Posterior vena cava (tissue), 2 donors: ENCODE measurements around the gene LIPE. TPM values are rescaled to one million over a fixed set of nuclear protein-coding genes. Genes with fewer than 3 reads are reported as not detected.

Source experiments
- DNase-seq: peaks from one replicate; pipeline ENCODE4 v3.0.0-alpha.2; 2020; ENCODE audit warnings: low spot score
- intact Hi-C, 2 donors: fragments of 100-400 bp; cut with DNase I; formaldehyde crosslinking; loops; one replicate each; pipeline versions ENCODE4 v1.14.1 to v1.14.2; 2022 to 2023
- total RNA-seq, 2 donors: library from RNA; stranded (reverse); fragmentation: NEBNext Ultra II Directional; extraction: Animal tissue kit (Norgen Biotek cat#: 25700); gene quantifications; one replicate each; pipeline ENCODE4 v1.2.1, GENCODE V29; 2021
- donor health status: DM: yes; HTN: yes; CAD: no.
- donor health status: DM: yes; HTN: yes; CAD: no.

LIPE gene
- total RNA-seq, 2 donors from 2014 or later = 4.4 to 6.7 TPM

DNA sequence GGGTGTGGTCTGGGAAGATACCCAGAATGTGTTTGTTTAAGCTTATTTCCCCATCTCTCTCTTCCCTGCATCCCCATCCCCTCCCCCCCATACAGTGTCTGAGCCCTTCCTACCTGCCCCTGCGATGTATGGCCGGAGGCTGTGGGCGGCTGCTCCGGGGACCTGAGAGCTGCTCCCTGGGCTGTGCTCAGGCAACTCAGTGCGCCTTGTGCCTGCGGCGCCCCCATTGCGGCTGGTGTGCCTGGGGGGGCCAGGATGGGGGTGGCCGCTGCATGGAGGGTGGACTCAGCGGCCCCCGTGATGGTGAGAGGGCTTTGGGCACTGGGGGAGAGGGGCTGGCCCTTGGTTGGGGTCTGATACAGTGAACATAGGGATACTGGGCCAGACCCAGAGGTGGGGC is 58.8 kb downstream of the LIPE start:
- intact Hi-C loops = loop anchor here in 1 of 2 donors (5.0 kb wide), 1 partner anchor 176 kb away; no protein-coding TSS in a partner anchor
- no peak for DNase-seq

DNA sequence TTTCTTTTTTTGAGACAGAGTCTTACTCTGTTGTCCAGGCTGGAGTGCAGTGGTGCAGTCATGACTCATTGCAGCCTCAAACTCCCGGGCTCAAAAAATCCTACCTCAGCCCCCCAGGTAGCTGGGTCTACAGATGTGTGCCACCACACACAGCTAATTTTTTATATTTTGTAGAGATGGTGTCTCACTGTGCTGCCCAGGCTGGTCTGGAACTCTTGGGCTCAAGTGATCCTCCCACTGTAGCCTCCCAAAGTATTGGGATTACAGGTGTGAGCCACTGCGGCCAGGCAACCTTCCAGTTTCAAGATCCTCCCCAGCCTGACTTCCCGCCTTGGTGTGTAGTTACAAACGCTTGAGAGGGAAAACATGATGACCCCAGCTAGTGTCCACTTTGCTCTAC is 59.3 kb downstream of the LIPE start:
- intact Hi-C loops = loop anchor here in 1 of 2 donors (5.0 kb wide), 1 partner anchor 176 kb away; no protein-coding TSS in a partner anchor
- DNase-seq = no peak

DNA sequence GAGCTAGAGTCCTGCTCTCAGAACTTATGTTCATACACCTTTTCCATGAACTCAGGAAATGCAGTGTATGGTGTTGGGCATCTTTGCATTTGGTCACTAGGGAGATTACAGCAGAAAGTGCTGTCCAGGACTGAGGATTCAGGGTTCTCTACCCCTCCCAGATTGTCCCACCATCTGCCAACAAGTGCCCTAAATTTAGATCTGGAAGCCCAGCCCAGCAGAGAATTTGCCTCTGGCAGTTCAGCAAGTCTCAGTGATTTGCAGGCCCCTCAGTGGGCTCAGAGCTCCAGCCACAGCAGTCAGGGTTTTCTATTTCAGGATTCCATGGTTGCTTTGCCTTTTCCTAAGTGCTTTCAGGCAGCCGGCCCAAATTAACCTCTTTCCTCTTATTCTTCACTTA is 60.5 kb downstream of the LIPE start:
- no peak for DNase-seq
- intact Hi-C loops = loop anchor here in 1 of 2 donors (5.0 kb wide), 1 partner anchor 174 kb away; no protein-coding TSS in a partner anchor

DNA sequence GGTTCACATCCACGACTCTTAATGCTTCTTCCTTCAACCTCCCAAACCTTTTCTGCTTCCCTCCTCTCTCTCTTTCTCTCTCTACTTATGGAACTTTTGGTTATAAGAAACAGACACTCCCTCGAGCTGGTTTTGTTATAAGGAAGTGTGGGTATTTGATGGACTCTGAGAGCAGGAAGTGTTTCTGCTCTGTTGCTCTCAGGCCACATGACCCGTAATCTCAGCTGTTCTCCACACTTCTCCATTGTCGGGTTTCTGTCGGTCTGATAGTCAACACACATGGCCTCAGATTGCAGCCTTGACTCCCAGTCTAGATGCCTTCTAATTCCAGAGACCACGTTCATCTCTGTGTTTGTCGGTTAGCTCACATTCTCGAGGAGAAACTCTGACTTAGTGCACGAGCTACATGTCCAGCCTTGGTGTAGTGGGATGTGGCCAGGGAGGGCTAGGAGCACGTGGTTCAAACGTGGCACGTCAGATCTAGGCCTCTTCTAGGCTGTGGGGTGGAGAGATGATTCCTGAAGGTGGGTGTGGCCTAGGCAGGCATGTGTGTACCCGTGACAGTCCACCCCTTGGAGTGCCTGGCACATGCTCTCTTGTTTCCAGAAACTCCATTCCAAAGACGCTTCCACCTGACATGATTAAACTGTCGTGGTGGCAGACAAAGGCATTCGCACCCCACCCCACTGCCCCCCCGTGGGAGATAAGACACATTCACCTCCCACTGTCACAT is 63.4 kb downstream of the LIPE start:
- intact Hi-C loops = no loop called here
- DNase-seq = no peak

DNA sequence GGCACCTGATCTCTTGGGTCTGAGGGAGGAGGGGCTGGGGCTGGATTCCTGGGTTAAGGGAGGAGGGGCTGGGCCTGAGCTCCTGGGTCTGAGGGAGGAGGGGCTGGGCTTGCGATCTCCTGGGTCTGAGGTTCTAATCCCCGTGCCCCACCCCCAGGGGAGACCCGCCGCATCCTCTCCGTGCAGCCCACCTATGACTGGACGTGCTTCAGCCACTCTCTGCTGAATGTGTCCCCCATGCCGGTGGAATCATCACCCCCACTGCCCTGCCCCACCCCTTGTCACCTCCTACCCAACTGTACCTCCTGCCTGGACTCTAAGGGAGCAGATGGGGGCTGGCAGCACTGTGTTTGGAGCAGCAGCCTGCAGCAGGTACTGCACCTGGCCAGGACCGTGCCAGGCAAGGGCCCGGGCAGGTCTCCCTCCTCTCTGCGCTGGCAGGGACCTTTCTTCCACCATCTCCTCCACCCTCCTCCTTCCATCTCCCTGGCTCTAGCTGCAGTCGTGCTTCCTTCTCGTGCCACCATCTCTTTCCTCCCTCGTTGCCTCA is 64.2 kb downstream of the LIPE start:
- DNase-seq = no peak
- intact Hi-C loops = no loop called here

DNA sequence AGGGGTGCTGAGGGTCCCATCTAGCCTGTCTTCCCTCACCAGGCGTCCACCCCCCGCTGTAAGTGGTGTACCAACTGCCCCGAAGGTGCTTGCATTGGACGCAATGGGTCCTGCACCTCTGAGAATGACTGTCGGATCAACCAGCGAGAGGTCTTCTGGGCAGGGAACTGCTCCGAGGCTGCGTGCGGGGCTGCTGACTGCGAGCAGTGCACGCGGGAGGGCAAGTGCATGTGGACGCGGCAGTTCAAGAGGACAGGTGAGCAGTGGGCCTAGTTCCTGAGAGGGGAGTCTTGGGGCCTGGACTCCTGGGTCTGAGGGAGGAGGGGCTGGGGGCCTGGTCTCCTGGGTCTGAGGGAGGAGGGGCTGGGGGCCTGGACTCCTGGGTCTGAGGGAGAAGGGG is 64.8 kb downstream of the LIPE start:
- intact Hi-C loops = no loop called here
- no peak for DNase-seq

DNA sequence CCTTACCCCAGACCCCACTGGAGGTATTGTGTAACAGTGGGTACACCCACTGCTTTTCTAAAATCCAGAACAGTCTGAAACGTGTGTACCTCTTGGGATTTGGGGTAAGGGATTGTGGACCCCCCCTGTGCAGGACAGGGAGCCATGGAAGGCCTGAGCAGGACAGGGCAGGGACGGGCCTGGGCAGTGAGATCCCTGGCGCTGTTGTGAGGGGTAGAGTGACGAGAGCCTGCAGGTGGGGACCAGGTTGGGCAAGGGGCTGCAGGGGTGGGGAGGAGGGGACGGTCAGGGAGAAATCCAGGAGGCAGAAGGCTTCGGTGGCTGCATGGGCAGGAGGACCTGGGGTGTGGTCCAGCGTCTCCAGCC is 65.7 kb downstream of the LIPE start:
- no peak for DNase-seq
- intact Hi-C loops = no loop called here

DNA sequence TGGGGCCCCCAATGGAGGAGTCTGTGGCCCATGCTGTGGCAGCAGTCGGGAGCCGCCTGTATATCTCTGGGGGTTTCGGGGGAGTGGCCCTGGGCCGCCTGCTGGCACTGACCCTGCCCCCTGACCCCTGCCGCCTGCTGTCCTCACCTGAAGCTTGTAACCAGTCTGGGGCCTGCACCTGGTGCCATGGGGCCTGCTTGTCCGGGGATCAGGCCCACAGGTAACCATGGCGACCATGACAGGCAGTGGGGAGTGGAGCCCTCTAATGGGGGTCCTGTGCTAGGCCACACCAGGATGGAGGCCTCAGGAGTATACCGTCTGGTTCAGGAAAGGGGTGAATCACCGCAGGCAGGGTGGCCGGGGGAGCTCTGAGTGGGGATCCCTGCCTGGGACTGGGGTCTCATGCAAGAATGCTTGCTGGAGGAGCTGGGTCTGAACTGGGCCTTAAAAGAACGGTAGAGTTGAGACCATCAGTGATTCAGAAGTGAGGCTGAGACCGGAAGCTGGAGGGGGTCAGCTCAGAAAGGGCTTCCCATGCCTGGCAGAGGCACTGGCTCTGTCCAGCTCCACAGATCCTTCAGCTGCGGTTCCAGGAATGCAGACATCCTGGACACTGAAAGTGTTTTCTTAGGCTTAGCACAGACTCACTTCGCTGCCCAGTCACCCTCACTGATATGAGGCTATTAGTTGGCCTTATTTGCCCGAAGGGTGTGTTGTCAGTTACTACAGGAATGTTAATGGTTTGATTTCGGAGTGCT is 66.2 kb downstream of the LIPE start:
- intact Hi-C loops = no loop called here

DNA sequence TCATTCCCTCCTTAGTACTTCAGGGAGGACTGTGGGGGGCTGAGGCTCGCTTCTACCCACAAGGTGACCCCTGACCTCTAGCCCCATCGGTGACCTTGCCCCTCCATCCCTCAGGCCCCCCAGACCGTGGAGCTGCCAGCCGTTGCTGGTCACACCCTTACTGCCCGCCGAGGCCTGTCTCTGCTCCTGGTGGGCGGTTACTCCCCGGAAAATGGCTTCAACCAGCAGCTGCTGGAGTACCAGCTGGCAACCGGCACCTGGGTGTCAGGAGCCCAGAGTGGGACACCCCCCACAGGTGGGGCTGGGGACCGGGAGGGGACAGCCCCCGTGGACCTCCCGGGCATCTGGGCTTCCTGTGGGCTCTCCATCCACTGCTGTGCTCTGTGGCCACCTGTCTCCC is 69.9 kb downstream of the LIPE start:
- intact Hi-C loops = no loop called here
- no peak for DNase-seq

More for the DNA sequence above, 66.2 kb downstream of the LIPE start:
- DNase-seq = no peak

DNA sequence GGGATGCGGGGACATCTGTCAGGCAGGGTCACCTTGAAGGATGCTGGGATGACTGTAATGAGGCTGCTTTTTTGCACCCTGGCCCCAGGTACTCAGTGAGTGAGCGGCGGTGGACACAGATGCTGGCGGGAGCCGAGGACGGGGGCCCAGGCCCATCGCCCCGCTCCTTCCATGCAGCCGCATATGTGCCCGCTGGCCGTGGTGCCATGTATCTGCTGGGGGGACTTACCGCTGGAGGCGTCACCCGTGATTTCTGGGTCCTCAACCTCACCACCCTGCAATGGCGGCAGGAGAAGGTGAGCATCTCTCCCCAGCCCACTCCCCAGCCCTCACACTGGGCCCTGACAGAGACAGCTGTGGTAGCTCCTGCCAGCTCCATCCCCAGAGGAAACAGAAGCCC is 70.5 kb downstream of the LIPE start:
- intact Hi-C loops = no loop called here
- no peak for DNase-seq

DNA sequence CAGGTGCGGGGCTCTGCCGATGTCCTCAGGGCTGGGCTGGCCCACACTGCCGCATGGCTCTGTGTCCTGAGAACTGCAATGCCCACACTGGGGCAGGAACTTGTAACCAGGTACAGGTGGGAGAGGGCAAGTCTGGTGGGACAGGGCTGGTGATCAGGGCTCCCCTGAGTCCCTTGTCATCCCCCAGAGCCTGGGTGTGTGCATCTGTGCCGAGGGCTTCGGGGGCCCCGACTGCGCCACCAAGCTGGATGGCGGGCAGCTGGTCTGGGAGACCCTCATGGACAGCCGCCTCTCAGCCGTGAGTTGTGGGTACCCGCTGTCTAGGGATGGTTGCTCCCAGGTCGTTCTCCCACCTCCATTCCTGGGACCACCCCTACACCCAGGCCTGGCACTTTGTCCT is 71.3 kb downstream of the LIPE start:
- intact Hi-C loops = no loop called here
- no peak for DNase-seq

DNA sequence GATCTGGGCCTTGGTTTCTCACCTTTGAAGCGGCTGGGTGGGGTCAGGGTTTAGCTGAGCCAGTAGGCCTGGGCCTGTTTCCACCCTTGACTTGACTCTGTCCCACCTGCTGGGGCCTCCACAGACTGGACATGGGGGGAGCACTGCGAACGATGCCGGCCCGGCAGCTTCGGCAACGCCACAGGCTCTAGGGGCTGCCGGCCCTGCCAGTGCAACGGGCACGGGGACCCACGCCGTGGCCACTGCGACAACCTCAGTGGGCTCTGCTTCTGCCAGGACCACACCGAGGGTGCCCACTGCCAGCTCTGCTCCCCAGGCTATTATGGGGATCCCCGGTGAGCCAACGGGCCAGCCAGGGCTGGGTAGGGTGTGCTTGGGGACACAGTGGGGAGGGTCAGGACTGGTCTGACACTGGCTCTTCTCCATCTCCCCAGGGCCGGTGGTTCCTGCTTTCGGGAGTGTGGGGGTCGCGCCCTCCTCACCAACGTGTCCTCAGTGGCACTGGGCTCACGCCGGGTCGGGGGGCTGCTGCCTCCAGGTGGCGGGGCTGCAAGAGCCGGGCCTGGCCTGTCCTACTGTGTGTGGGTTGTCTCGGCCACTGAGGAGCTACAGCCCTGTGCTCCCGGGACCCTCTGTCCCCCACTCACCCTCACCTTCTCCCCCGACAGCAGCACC is 73.7 kb downstream of the LIPE start:
- DNase-seq = no peak
- intact Hi-C loops = no loop called here

DNA sequence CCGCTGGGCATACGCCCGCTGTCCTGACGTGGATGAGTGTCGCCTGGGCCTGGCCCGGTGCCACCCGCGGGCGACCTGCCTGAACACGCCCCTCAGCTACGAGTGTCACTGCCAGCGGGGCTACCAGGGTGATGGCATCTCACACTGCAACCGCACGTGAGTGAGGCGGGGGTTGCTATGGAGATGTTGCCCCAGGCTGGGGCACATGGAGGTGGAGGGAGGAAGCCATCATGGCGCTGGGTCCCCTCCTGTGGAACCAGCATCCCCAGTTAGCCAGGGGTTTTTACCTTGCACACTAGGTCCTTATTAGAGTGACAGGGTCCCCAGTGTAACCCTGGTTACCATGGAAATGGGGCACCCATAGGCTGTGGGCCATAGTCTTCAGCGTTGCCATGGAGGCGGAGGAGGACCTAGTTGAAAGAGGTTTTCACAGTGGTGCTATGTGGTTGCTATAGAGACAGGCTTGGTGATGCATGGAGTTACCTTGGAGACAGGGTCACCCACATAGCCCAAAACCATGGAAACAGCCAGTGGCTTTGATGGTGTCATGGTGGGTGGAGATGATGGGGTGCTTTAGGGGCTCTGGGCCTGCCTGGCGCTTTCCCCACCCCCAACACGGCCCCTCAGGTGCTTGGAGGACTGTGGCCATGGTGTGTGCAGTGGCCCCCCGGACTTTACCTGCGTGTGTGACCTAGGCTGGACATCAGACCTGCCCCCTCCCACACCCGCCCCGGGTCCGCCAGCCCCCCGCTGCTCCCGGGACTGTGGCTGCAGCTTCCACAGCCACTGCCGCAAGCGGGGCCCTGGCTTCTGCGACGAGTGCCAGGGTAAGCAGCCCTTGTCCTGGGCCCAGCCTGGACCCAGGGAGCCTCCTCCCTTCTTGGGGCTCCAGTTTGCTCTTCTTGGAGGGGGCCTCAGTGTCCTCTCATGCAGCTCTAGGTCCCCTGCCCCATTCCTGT is 74.6 kb downstream of the LIPE start:
- no peak for DNase-seq
- intact Hi-C loops = no loop called here

Other genes with a start within 250 kb of the LIPE start
- 10 to 100 TPM; 12.2 to 13.0 TPM for gene DEDD2, start 209.7 kb downstream of the LIPE start, total RNA-seq
- 1 to 10 TPM; 8.2 to 8.7 TPM for gene ZNF526, start 207.1 kb downstream of the LIPE start, total RNA-seq
- 10 to 100 TPM; 29.2 to 35.1 TPM for gene GSK3A, start 184.8 kb downstream of the LIPE start, total RNA-seq
- gene ERF, start 172.3 kb downstream of the LIPE start, total RNA-seq = 10 to 100 TPM; 47.9 to 54.5 TPM
- gene CIC, start 158.1 kb downstream of the LIPE start, total RNA-seq = 10 to 100 TPM; 57.7 to 79.0 TPM
- gene PRR19, start 125.3 kb downstream of the LIPE start, total RNA-seq = under 1 TPM in 1 of 2 donors, not detected in 1; 0.19 TPM
- 1 to 10 TPM; 5.7 to 5.8 TPM for gene PAFAH1B3, start 124.8 kb downstream of the LIPE start, total RNA-seq
- under 1 TPM in 1 of 2 donors, not detected in 1; 0.14 TPM for gene TMEM145, start 114.1 kb downstream of the LIPE start, total RNA-seq
- gene MEGF8, start 101.8 kb downstream of the LIPE start, total RNA-seq = 10 to 100 TPM; 16.8 to 20.4 TPM
- under 1 TPM; 0.52 to 0.88 TPM for gene CNFN, start 37.1 kb downstream of the LIPE start, total RNA-seq
- gene CXCL17, start 15.6 kb upstream of the LIPE start, total RNA-seq = not detected
- 1 to 10 TPM; 2.6 to 3.0 TPM for gene CEACAM1, start 101.1 kb upstream of the LIPE start, total RNA-seq
- under 1 TPM in 1 of 2 donors, not detected in 1; 0.23 TPM for gene CEACAM8, start 167.5 kb upstream of the LIPE start, total RNA-seq